ENCODE measurements around the gene MOCS3. TPM values are rescaled to one million over a fixed set of nuclear protein-coding genes. Genes with fewer than 3 reads are reported as not detected.

The MOCS3 gene, protein sequence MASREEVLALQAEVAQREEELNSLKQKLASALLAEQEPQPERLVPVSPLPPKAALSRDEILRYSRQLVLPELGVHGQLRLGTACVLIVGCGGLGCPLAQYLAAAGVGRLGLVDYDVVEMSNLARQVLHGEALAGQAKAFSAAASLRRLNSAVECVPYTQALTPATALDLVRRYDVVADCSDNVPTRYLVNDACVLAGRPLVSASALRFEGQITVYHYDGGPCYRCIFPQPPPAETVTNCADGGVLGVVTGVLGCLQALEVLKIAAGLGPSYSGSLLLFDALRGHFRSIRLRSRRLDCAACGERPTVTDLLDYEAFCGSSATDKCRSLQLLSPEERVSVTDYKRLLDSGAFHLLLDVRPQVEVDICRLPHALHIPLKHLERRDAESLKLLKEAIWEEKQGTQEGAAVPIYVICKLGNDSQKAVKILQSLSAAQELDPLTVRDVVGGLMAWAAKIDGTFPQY
- 9.8 and 13.7 TPM in 2 replicates for total RNA-seq

DNA sequence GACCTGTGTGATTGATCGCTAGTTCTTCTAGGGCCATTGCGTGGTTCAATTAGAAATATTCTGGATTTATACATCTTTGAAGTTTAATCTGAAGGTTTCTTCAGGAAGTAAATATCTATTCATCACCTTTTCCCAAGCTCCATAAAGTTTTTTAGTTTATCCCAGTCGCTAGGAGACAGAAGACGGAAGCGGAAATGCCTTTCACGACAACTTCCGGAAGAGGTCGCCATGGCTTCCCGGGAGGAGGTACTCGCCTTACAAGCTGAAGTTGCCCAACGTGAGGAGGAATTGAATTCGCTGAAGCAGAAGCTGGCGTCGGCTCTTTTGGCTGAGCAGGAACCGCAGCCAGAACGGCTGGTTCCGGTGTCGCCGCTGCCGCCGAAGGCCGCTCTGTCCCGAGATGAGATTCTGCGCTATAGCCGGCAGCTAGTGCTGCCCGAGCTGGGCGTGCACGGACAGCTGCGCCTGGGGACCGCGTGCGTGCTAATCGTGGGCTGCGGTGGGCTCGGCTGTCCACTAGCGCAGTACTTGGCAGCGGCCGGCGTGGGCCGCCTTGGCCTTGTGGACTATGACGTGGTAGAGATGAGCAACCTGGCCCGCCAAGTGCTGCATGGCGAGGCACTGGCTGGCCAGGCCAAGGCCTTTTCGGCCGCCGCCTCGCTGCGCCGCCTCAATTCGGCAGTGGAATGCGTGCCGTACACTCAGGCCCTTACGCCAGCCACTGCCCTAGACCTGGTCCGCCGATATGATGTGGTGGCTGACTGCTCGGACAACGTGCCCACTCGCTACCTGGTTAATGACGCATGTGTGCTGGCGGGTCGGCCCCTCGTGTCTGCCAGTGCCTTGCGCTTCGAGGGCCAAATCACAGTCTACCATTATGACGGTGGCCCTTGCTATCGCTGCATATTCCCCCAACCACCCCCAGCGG lies at the start of gene MOCS3:
MOCS3 (plus strand) TSS at position 204 of the 928 bp plus-strand sequence; CDS start at position 229, 25 bp downstream.
- peak; percentile 91 for DNase-seq (ENCODE audit: low read depth)

DNA sequence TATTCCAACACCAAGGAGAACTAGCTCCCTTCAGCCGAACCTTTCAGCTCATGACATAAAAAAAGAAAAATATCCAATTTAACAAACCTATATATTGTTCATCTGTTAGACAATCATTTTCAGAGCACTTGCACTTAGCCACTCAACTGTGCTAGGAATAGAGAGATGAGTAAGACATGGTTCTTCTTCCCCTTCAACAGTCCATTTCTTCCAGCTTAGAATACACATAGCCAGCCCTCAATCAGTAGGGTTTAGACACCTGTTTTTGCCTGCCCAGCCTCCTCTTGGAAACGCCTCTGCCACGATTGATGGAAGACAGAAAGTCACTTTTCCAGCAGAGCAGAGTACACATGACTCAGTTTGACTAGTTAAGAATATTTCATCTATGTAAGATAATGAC lies 49.2 kb upstream of the MOCS3 start:
- DNase-seq (ENCODE audit: low read depth) = no peak

DNA sequence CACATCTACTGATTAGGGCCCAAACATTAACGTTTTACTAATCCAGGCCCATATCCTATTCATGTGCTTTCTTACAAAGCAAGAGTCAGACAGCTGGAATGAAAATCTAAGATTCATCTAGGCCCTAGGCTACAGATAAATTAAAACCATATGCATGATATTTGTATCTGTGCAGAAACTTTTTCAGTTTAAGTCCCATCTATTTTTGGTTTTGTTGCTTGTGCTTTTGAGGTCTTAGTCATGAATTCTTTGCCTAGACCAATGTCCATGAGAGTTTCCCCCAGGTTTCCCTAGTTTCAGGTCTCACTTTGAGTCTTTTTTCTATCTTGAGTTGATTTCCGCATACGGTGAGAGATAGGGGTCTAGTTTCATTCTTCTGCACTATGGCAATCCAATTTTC lies 47.6 kb upstream of the MOCS3 start:
- no peak for DNase-seq (ENCODE audit: low read depth)

DNA sequence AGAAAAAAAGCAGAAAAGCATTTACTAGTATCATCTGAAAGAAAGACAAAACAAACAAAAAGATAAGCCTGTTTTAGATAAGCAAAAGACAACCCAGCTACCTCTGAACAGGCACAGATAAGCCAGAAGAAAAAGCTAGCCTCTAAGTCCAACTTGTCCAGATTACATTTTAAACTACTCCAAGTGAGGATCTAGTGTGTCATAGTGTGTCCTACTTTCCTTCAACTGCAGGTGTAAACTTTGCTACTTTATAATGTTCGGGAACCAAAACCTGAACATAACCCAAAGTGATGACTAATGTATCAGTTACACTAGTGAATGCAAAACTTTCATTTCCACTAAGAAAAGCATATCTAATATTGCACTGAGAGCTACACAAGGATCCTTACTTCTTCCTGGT lies 46.9 kb upstream of the MOCS3 start:
- no peak for DNase-seq (ENCODE audit: low read depth)

DNA sequence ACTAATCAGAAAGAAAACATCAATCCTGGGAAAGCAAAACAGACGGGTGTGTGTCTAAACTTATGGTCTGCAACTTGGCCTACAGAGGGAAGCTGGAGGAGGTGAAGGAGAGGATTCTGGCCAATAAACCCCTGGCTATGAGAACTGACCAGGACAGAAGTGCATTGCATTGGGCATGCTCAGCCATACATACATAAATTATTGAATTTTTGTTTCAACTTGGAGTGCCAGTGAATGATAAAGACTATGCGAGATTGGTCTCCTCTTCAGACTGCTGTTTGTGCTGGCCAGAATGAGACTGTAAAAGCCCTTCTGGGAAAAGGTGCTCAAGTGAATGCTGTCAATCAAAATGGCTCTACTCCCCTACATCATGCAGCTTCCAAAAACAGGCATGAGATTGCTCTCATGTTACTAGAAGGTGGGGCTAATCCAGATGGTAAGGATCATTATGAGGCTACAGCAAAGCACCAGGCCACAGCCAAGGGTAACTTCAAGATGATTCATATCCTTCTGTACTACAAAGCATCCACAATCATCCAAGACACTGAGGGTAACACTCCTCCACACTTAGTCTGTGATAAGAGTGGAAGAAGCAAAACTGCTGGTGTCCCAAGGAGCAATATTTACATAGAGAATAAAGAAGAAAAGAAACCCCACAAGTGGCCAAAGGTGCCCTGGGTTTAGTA lies 44.8 kb upstream of the MOCS3 start:
- DNase-seq (ENCODE audit: low read depth) = peak; percentile 59

DNA sequence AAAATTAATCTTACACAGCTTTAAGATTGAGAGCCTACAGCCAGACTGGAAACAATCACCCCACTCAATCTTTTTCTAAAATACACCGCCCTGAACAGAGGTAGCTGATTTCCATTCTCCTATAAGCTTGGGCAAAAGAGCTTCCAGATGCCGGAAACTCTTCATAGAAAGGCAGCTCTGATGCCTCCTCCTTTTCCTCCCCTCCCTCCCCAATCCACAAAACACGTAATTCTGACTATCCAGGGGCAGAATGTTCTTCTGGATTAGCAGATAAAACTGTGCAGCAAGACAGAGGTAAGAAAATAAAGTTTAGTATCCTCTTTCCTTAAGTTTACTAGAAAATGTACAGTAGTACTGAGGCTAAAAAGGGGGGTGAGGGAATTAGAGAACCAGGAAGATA lies 43.2 kb upstream of the MOCS3 start:
- DNase-seq (ENCODE audit: low read depth) = no peak

DNA sequence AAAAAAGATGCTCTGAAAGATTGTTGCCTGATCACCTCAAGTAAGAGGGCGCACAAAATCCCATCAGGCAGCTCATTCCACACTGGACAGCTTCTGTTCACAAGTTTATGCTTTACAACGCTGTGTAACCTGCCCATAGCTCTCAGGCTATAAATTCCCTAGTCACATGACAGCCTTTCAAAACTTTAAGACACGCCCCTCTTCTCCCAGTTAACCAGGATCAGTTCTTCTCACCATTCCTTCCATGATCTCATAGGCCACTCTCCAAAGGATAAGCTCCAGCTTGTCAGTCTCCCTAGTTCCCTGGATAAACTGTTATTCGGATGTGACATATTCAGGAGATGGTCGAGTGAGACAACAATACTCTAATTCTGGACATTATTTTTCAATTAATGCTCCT lies 42.4 kb upstream of the MOCS3 start:
- peak; percentile 50 for DNase-seq (ENCODE audit: low read depth)

DNA sequence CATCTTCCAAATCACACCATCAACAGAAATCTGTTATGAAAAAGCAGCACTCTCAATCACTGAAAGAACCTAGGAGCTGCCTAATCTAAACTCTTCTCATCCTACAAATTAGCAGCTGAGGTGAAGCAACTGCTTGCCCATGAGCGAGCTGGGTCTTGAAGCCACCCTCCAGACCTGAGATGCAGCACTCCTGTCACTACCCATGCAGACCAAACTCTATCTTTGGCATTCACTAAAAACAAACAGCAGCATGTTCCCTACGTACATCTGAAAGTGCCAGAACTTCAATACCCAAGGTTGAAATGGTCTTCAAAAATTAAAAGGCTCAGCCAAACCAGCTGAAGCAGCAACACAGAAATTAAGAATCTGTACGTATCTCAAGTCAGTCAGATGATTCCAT lies 41.7 kb upstream of the MOCS3 start:
- no peak for DNase-seq (ENCODE audit: low read depth)

DNA sequence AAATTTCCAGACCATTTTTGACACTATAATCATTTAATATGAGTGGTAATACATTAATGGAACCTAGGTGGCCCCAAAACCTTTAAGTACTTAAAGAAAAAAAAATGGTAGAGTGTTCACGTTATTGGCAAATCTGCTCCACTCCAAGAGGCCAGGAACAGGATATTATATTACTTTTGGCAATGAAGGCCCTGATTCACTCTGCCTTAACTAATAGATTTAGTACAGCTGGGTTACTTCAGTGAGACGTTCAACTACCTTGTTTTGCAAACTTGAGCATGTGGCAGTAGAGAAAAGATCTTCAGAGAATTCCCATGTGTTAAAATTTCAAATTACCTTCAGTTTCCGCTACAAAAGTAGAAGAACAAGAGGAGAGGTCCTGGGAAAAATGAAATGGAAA lies 40.2 kb upstream of the MOCS3 start:
- DNase-seq (ENCODE audit: low read depth) = no peak

DNA sequence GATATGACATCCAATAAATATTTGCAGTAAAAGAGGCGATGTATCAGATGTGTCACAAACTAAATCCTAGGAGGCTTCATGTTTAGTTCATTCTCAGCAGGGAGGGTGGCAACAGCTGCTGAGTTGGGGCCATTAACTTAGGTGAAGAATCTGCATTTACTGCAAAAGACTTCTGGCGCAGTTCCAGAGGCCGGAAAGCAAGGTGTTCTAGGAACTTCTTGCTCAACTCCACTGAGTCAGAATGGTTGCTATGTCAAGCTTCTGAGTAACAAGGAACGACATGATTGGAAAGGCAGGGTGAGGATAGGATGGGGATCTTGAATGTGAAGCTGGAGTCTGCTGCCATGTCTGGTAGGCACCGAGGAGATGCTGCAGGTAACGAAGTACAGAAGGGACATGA lies 39.1 kb upstream of the MOCS3 start:
- DNase-seq (ENCODE audit: low read depth) = peak; percentile 99

DNA sequence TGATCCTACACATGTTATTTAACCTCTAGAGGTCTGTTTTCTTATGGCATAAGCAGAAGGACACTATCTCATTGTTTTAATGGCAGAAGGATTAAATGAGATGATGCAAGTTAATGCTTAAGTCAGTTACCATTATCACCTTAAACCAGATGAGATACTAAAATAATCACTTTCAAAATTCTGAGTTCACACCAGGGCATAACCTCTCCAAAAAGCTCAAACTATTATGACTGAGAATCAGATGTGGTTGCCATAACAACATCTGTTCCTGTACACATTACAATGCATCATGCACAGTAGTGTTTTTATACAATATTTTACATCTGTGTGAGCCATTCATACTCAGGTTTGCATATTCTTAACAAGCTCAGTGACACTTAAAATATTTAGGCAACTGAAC lies 37.6 kb upstream of the MOCS3 start:
- DNase-seq (ENCODE audit: low read depth) = no peak

DNA sequence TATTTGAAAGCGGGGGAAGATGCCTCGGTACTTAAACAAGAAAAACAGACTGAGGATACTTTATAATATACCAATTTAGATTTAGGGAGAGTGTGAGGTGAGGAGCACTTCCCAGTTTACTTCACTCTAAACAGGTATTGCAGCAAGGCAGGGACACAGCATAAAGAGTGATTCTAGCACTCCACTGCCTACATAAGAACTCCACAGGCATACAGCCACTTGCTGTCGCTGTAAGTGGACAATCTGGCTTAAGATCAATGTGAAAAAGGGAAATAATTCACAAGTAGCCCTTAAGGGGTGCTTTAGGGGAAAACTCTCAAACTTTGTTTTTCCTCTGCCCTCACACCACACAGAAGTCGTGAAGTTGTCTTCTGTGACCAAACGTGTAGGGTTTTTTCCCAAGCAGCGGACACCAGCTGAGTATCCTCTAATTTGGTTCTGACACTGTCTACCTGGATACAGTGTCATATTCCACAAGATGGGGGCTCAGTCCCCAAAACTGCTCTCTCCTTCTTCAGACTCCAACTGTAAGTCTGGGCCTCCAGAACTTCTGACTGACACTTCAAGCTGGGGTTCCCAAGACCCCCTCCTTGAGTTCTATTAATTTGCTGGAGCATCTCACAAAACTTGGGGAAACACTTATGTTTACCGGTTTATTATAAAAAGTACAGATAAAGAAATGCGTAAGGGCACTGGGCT lies 36.7 kb upstream of the MOCS3 start:
- no peak for DNase-seq (ENCODE audit: low read depth)

DNA sequence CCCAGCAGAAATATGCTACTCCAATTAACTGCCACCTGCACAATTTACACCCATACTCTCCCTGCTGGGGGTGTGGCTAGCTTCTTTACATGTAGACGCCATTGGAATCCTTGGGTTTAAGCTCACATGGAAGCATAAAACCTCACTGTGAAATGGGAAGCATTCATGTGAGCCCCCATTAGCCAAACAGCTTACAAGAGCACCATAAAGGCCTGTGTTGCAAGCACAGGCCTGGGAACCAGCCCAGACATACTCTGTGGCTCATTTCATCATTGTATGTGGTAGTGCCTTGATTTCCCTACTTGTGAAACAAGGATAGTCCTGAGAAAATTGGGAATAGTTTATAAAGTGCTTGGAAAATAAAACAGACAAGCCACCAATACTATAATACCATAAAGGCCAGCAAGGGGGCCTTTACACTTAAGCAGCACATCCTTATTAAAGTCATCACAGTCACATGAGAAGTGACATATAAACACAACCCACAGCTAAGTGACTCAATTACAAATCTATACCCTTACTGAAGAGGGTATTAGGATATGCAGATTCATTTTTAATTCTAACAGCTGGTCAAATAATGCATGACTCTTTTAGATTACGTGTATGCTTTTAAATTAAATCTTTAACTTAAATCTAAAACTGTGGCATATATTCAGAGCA lies 34.2 kb upstream of the MOCS3 start:
- no peak for DNase-seq (ENCODE audit: low read depth)

DNA sequence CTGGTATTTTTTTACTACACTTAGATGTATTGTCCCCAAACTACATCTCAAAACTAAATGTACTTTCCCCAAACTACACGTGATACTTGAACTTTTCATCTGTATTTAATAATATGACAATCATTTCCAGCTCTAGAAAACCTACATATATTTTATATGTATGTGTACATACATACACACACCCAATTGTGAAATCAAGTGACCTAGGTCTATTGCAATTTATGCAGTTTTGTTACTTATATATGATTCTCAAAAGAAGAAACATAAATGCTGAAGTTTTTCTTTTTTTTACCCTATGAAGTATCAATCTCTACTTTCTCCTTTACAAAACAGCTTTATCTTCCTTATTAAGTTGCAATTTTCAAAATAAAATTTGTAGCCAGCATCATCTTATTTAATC lies 32.1 kb upstream of the MOCS3 start:
- DNase-seq (ENCODE audit: low read depth) = no peak

DNA sequence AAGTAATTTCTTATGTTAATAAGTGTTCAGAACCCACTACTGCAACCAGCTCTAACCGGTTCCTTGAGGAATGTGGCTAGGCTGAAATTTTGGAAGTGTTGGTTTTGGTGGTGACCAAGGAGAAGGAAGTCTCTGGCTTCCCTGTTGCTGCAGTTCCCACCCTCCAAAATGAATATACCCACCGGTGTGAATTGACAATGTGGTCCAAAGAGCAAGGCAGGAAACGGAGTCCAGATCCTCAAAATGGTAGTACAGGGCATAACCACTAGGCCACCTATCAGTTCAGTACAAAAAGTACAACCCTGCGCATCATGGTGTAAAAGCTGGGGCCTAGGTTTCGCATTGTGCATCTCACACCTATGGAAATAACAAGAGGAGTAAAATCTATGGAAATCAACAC lies 30.1 kb upstream of the MOCS3 start:
- no peak for DNase-seq (ENCODE audit: low read depth)

DNA sequence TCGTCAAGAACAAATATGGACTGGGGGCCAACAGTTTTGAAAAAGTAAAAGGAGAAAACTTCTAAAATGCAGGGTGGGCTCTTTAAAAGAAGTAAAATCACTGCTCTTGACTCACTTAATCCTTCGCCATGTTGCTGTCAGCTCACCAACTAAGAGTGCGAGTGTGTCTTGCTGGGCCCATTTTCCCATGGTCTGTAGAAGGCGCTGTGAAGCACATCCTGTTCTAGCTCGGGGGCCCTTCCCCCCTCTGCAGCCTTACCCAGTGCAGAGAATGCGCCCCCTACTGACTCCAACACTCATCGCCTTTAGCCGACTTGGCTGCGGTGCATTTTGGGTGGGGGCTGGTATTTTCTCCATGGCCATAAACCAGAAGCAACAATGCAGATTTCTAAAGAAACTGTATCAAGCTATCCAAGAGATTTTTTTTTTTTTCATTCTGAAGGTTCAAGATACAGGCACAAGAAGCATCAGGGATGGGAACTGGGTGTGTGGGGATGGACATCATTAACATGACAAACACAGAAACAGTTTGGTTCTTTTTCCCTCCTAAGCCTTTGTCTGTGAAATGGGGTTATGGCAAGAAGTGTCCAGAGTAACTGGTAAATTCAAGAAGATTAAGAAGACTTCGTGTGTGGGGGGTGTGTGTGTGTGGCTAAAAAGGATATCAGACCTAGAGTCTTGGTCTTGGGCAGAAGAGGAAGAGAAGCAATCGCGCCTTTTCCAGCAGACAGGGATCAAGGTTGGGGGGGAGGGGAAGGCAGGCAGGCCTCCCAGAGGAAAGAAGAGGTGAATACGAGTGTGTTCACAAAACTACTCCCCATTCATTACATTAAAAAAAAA lies 29.1 kb upstream of the MOCS3 start:
- peak; percentile 92 for DNase-seq (ENCODE audit: low read depth)

DNA sequence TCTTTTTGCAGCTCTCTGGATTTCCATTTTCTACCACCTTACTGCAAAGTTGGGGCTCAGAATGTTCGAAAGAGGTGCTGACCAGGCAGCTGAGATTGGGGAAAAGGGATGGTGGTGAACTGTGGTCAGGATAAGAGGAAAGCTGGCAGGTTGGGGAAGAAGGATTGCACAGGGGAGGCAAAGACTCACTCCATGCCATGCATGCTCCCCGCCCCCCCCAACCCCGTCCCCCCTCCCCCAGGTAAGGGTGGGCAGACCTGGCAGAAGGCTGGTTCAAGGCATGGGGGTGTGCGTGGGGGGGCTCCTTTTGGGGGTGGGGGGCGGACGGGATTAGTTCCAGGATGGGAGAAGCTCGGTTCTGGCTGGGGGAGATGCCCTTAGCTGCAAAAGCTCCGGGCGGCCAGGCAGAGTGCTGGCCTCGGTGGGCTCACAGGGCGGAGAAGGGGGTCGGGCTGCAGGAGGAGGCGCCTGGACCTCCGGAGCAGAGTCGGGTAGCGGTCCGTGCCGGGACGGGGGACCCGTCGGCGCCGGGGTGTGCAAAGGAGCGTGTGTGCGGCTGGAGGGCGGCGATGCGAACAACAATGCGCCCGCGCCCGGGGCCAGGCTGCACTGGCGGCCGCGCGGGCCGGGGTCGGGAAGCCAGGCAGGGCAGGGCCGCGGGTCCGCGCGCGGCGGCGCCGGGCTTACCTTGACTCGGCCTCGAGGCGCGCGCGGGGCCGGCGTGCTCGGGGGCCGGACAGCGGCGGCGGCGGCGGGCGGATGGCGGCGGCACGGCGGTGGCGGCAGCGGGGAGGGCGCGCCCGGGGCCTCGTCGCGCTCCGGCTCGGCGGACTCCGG lies 28.3 kb upstream of the MOCS3 start:
- no peak for DNase-seq (ENCODE audit: low read depth)

DNA sequence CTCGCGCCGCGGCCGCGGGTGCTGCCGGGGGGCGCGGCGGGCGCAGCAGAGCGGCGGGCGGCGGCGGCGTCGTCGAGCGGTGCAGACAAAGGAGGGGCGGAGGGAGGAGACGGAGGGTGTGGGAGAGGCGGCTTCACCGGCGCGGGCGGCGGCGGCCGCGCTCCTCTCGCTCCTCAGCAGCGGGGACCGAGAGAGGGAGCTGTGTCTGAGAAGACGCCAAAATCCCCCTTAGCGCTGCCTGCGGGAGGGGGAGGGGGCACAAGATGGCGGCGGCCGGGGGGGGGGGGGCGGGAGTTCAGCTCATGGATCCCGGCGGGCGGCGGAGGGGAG lies 27.7 kb upstream of the MOCS3 start:
- no peak for DNase-seq (ENCODE audit: low read depth)

DNA sequence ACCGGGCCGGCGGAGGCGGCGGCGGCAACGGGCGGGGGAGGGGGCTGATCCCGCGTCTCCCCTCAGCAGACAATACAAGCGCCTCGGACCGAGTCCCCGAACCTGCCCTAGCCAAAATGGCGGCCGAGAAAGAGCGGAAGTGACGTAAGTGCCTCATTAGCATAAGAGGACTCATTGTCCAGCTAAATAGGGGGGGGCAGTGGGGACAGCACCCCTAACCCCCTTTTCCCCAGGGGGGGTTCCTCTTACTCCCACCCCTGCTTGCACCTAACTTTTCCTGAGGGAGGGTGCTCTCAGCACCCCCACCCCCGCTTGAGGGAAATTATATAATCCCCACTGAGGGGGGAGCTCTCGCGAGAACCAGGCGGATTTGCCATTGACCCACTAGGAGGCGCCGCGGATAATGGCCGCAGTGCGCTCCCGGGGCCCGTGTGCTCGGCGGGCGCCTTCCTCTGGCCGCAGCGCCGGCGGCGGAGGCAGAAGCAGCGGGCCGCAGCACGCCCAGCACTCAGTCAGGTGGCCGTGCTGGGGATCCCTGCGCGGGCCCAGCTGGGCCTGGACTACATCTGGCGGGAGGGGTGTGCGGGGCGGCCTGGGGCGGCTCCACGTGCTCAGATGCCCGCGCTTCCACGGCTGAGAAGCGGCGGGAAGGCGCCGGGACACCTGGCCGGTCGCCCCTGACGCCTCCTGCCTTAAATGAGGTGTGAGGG lies 27.2 kb upstream of the MOCS3 start, which contains the start of gene ADNP:
ADNP (minus strand) TSS at position 132 of the 710 bp plus-strand sequence. CDS start 27,441 bp downstream, outside the sequence.
- peak; percentile 73 for DNase-seq (ENCODE audit: low read depth)

Data from renal cortical epithelial cell (primary cell).